ENCODE results near the gene MYLK. TPM values are rescaled to one million over a fixed set of nuclear protein-coding genes. Genes with fewer than 3 reads are reported as not detected.

MYLK gene
- total and polyA plus RNA-seq, 4 donors: 17.1 to 158 (median 41.9) TPM

GRCh38 chr3:123728991-123729390 lies 155.1 kb downstream of the MYLK start:
- H3K4me3 ChIP-seq (ENCODE audit: low read depth in 1 of 3, low read length in 3 of 3): no peak overlapping the region
- peaks cover 3 to 35% (median 23%) of the 10 kb centered on the region in 4 donors for H3K36me3 ChIP-seq (ENCODE audit: control insufficient read depth in 4 of 4, insufficient read depth in 3 of 4, low read depth in 1 of 4, low read length in 3 of 4)
- H3K4me1 ChIP-seq (ENCODE audit: control insufficient read depth in 4 of 4, insufficient read depth in 4 of 4, low read length in 3 of 4): no peaks in the 10 kb centered on the region
- no peaks in the 10 kb centered on the region for H3K9me3 ChIP-seq (ENCODE audit: control insufficient read depth in 4 of 4, low read length in 3 of 4)
- no peak overlapping the region for H3K9ac ChIP-seq (ENCODE audit: low read depth in 1 of 2, low read length in 2 of 2)
- H3K27ac ChIP-seq (ENCODE audit: low read depth in 1 of 2, low read length in 2 of 2): no peak overlapping the region
- no peak for DNase-seq (ENCODE audit: low spot score)
- WGBS: 95% methylated on average over 3 of the region's 3 CpGs
- H3K27me3 ChIP-seq (ENCODE audit: control insufficient read depth in 4 of 4, insufficient read depth in 4 of 4, low read length in 3 of 4): no peaks in the 10 kb centered on the region
- TF ChIP-seq NR2F2 (IDR thresholded peaks at IDR 0.05): no peak
- TF ChIP-seq FOXA1 (IDR thresholded peaks at IDR 0.05): no peak
- TF ChIP-seq ATF3 (IDR thresholded peaks at IDR 0.05): no peak
- no peak for TF ChIP-seq JUND (IDR thresholded peaks at IDR 0.05)
- TF ChIP-seq, protein P1, sequence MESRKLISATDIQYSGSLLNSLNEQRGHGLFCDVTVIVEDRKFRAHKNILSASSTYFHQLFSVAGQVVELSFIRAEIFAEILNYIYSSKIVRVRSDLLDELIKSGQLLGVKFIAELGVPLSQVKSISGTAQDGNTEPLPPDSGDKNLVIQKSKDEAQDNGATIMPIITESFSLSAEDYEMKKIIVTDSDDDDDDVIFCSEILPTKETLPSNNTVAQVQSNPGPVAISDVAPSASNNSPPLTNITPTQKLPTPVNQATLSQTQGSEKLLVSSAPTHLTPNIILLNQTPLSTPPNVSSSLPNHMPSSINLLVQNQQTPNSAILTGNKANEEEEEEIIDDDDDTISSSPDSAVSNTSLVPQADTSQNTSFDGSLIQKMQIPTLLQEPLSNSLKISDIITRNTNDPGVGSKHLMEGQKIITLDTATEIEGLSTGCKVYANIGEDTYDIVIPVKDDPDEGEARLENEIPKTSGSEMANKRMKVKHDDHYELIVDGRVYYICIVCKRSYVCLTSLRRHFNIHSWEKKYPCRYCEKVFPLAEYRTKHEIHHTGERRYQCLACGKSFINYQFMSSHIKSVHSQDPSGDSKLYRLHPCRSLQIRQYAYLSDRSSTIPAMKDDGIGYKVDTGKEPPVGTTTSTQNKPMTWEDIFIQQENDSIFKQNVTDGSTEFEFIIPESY (IDR thresholded peaks at IDR 0.05): no peak
- TF ChIP-seq FOXA2 (IDR thresholded peaks at IDR 0.05): no peak
- TF ChIP-seq TAF1 (conservative IDR thresholded peaks at IDR 0.05): no peak
- TF ChIP-seq, protein P2, sequence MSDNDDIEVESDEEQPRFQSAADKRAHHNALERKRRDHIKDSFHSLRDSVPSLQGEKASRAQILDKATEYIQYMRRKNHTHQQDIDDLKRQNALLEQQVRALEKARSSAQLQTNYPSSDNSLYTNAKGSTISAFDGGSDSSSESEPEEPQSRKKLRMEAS (IDR thresholded peaks at IDR 0.05): no peak

GRCh38 chr3:123728014-123728413 lies 156.1 kb downstream of the MYLK start:
- Histone ChIP-seq H3K9me3 (ENCODE audit: control insufficient read depth in 4 of 4, low read length in 3 of 4) (no peaks in the 10 kb centered on the region), H3K27me3 (ENCODE audit: control insufficient read depth in 4 of 4, insufficient read depth in 4 of 4, low read length in 3 of 4) (no peaks in the 10 kb centered on the region), H3K27ac (ENCODE audit: low read depth in 1 of 2, low read length in 2 of 2) (no peak overlapping the region), H3K36me3 (ENCODE audit: control insufficient read depth in 4 of 4, insufficient read depth in 3 of 4, low read depth in 1 of 4, low read length in 3 of 4) (peaks cover 0 to 28% (median 17%) of the 10 kb centered on the region in 4 donors), H3K9ac (ENCODE audit: low read depth in 1 of 2, low read length in 2 of 2) (no peak overlapping the region), H3K4me3 (ENCODE audit: low read depth in 1 of 3, low read length in 3 of 3) (no peak overlapping the region), H3K4me1 (ENCODE audit: control insufficient read depth in 4 of 4, insufficient read depth in 4 of 4, low read length in 3 of 4) (no peaks in the 10 kb centered on the region)
- 74% methylated on average over 2 of the region's 2 CpGs for WGBS
- no peak for DNase-seq (ENCODE audit: low spot score)
- TF ChIP-seq SP1 (IDR thresholded peaks at IDR 0.05): no peak
- TF ChIP-seq FOXA1 (IDR thresholded peaks at IDR 0.05): no peak
- TF ChIP-seq, protein P2 (IDR thresholded peaks at IDR 0.05): no peak
- no peak for TF ChIP-seq RXRA (IDR thresholded peaks at IDR 0.05)
- TF ChIP-seq ATF3 (IDR thresholded peaks at IDR 0.05): no peak
- TF ChIP-seq NR2F2 (IDR thresholded peaks at IDR 0.05): no peak
- no peak for TF ChIP-seq HNF4A (conservative IDR thresholded peaks at IDR 0.05)
- TF ChIP-seq FOXA2 (IDR thresholded peaks at IDR 0.05): no peak

DNA sequence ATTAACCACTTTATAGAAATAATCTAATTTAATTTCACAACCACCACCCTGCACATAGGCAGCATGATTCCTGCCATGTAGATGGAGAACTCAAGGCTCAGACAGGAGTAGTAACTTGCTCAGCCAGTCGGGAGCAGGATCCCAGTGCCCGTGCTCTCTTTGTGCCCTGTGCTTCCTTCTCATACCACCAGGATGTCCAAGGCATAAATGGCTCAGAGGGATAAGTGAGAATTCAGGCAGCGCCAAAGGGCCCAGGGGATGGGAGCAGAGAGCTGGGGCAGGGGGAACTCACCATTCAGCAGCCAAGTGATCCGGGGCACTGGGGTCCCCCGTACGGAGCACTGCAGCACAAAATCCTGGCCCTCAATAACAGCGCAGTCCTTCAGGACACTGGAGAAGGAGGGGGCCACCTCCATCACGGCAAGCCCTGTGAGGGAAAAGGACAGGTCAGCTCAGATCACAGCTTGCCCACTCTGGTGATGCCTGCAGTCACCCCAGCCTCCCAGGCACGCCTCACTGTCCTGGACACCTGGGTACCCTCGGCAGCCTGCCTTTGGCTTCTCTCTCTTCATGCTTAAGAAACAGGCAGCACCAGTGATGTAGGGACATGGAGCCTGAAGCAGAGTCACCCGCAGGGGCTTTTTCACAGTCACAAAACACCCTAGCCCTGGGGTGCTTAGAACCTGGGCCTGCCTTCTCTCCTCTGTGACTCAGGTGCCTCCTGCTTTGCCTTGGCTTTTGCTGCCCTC lies 158.3 kb downstream of the MYLK start:
- Histone ChIP-seq H3K4me3 (ENCODE audit: low read depth in 1 of 3, low read length in 3 of 3) (no peak overlapping the region), H3K27ac (ENCODE audit: low read depth in 1 of 2, low read length in 2 of 2) (no peak overlapping the region), H3K9ac (ENCODE audit: low read depth in 1 of 2, low read length in 2 of 2) (no peak overlapping the region), H3K36me3 (ENCODE audit: control insufficient read depth in 4 of 4, insufficient read depth in 3 of 4, low read depth in 1 of 4, low read length in 3 of 4) (peaks cover 0 to 25% (median 14%) of the 10 kb centered on the region in 4 donors), H3K9me3 (ENCODE audit: control insufficient read depth in 4 of 4, low read length in 3 of 4) (no peaks in the 10 kb centered on the region), H3K27me3 (ENCODE audit: control insufficient read depth in 4 of 4, insufficient read depth in 4 of 4, low read length in 3 of 4) (no peaks in the 10 kb centered on the region), H3K4me1 (ENCODE audit: control insufficient read depth in 4 of 4, insufficient read depth in 4 of 4, low read length in 3 of 4) (no peaks in the 10 kb centered on the region)
- DNase-seq (ENCODE audit: low spot score): no peak
- TF ChIP-seq NR2F2 (IDR thresholded peaks at IDR 0.05): no peak
- TF ChIP-seq REST (IDR thresholded peaks at IDR 0.05): no peak
- no peak for TF ChIP-seq TAF1 (conservative IDR thresholded peaks at IDR 0.05)
- WGBS: 92% methylated on average over 11 of the region's 11 CpGs

Data from liver (tissue), 9 donors.